Osteoblast (primary cell): Measurements from ENCODE around the gene PTX4. TPM values are rescaled to one million over a fixed set of nuclear protein-coding genes. Genes with fewer than 3 reads are reported as not detected.

Source experiments
- DNase-seq: peaks from one replicate; pipeline ENCODE4 v3.0.0; 2011; ENCODE audit warnings: low spot score, mixed read lengths; ENCODE audit not compliant: insufficient read length; ENCODE audit errors: missing footprints
- H2AFZ ChIP-seq: 2 replicates; pipeline ENCODE4 v1.6.0; 2011; ENCODE audit warnings: mild to moderate bottlenecking, low read length
- H3K27ac ChIP-seq: 2 replicates; pipeline ENCODE4 v1.5.1; 2011; ENCODE audit warnings: mild to moderate bottlenecking, low read depth, low read length, moderate library complexity
- H3K27me3 ChIP-seq: 2 replicates; pipeline ENCODE4 v1.6.0; 2012; ENCODE audit warnings: mild to moderate bottlenecking, control low read depth, inconsistent platforms, low read length, moderate library complexity; ENCODE audit not compliant: insufficient read depth
- H3K36me3 ChIP-seq: 2 replicates; pipeline ENCODE4 v1.5.1; 2011; ENCODE audit warnings: mild to moderate bottlenecking, low read length, control low read depth, moderate library complexity; ENCODE audit not compliant: insufficient read depth
- H3K4me1 ChIP-seq: 2 replicates; pipeline ENCODE4 v1.5.1; 2011; ENCODE audit warnings: mild to moderate bottlenecking, low read length, control low read depth, moderate library complexity; ENCODE audit not compliant: insufficient read depth
- H3K4me2 ChIP-seq: 2 replicates; pipeline ENCODE4 v1.6.0; 2011; ENCODE audit warnings: mild to moderate bottlenecking, low read length; ENCODE audit not compliant: insufficient read depth
- H3K4me3 ChIP-seq: fragments of 200-600 bp; sonication (generic); 3 replicates; pipeline ENCODE4 v1.5.1; 2012; ENCODE audit warnings: mild to moderate bottlenecking, low read length, inconsistent platforms; ENCODE audit not compliant: insufficient read depth
- H3K79me2 ChIP-seq: 2 replicates; pipeline ENCODE4 v1.6.0; 2012; ENCODE audit warnings: mild to moderate bottlenecking, low read length, control low read depth, inconsistent platforms; ENCODE audit not compliant: insufficient read depth
- H3K9me3 ChIP-seq: 2 replicates; pipeline ENCODE4 v1.5.1; 2011; ENCODE audit warnings: low read depth, low read length, control low read depth
- H4K20me1 ChIP-seq: 2 replicates; pipeline ENCODE4 v1.6.0; 2012; ENCODE audit warnings: mild to moderate bottlenecking, low read length, control low read depth; ENCODE audit not compliant: insufficient read depth
- total RNA-seq: library from RNA; depleted of rRNA; stranded (reverse); fragments of >200 nt; gene quantifications from 2 replicates; pipeline ENCODE4 v1.2.3, GENCODE V29; 2012
- TF ChIP-seq, protein P1 (sequence below): IDR thresholded peaks from 2 replicates; pipeline ENCODE4 v1.5.1; 2011; ENCODE audit warnings: mild to moderate bottlenecking, low read depth, low read length, moderate library complexity; ENCODE audit errors: extremely low read depth

The PTX4 gene
- total RNA-seq, 1 donor: not detected

- DNase-seq: no peak
- Histone ChIP-seq H3K79me2 (peaks cover 69% of the 10 kb centered on the region), H4K20me1 (peaks cover 9% of the 10 kb centered on the region), H3K9me3 (no peaks in the 10 kb centered on the region), H3K4me3 (no peak overlapping the region), H3K4me2 (no peak overlapping the region), H3K27ac (no peak overlapping the region), H3K4me1 (peaks cover 1% of the 10 kb centered on the region), H2AFZ (no peak overlapping the region), H3K27me3 (no peaks in the 10 kb centered on the region), H3K36me3 (peaks cover 2% of the 10 kb centered on the region)
- TF ChIP-seq, protein P1, sequence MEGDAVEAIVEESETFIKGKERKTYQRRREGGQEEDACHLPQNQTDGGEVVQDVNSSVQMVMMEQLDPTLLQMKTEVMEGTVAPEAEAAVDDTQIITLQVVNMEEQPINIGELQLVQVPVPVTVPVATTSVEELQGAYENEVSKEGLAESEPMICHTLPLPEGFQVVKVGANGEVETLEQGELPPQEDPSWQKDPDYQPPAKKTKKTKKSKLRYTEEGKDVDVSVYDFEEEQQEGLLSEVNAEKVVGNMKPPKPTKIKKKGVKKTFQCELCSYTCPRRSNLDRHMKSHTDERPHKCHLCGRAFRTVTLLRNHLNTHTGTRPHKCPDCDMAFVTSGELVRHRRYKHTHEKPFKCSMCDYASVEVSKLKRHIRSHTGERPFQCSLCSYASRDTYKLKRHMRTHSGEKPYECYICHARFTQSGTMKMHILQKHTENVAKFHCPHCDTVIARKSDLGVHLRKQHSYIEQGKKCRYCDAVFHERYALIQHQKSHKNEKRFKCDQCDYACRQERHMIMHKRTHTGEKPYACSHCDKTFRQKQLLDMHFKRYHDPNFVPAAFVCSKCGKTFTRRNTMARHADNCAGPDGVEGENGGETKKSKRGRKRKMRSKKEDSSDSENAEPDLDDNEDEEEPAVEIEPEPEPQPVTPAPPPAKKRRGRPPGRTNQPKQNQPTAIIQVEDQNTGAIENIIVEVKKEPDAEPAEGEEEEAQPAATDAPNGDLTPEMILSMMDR: no peak
These were observed 23.7 kb downstream of the PTX4 start for GRCh38 chr16:1464894-1465566.

DNA sequence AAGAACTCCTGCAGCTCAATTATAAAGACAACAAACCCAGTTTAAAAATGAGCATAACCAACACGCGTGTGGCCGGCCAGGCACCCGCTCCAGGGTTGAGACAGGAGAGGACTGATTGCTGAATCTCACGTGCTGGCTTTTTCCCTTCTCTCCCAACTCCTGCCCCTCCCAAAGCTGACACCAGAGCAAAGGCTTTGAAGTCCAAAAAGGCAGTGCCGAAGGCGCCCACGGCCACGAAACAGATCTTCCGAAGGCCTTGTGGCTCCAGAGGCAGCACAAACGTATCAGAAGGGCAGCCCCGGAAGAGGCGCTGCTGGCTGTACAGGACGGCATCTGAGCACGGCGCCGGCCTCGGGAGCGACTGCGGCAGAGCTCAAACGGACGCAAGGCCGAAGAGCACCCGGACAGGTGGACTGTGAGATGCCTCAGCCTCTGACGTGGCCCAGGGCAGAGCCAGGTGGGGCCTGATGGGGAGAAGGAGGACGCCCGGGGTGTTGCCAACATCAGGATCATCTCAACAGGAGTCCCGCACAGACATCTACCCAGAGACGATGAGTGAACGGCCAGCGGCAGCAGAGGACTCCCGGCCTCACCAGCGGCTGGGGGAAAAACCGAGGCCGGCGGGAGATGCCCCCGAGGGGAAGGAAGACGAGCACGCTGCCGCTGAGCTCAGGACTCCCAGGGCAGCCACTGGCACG is 24.4 kb downstream of the PTX4 start:
- Histone ChIP-seq H3K36me3 (peaks cover 2% of the 10 kb centered on the region), H3K4me3 (no peak overlapping the region), H2AFZ (no peak overlapping the region), H3K27ac (no peak overlapping the region), H3K4me2 (no peak overlapping the region), H3K4me1 (no peaks in the 10 kb centered on the region), H3K79me2 (peaks cover 62% of the 10 kb centered on the region), H3K9me3 (no peaks in the 10 kb centered on the region), H3K27me3 (no peaks in the 10 kb centered on the region), H4K20me1 (peaks cover 9% of the 10 kb centered on the region)
- TF ChIP-seq, protein P1: no peak
- no peak for DNase-seq

GRCh38 chr16:1461146-1461545 is 27.6 kb downstream of the PTX4 start:
- H2AFZ ChIP-seq: no peak overlapping the region
- no peak overlapping the region for H3K4me3 ChIP-seq
- H3K27ac ChIP-seq: no peak overlapping the region
- no peaks in the 10 kb centered on the region for H3K27me3 ChIP-seq
- H3K4me1 ChIP-seq: no peaks in the 10 kb centered on the region
- H3K4me2 ChIP-seq: no peak overlapping the region
- DNase-seq: no peak
- no peaks in the 10 kb centered on the region for H3K9me3 ChIP-seq
- peaks cover 2% of the 10 kb centered on the region for H4K20me1 ChIP-seq
- H3K79me2 ChIP-seq: peaks cover 44% of the 10 kb centered on the region
- TF ChIP-seq, protein P1: no peak
- peaks cover 2% of the 10 kb centered on the region for H3K36me3 ChIP-seq

DNA sequence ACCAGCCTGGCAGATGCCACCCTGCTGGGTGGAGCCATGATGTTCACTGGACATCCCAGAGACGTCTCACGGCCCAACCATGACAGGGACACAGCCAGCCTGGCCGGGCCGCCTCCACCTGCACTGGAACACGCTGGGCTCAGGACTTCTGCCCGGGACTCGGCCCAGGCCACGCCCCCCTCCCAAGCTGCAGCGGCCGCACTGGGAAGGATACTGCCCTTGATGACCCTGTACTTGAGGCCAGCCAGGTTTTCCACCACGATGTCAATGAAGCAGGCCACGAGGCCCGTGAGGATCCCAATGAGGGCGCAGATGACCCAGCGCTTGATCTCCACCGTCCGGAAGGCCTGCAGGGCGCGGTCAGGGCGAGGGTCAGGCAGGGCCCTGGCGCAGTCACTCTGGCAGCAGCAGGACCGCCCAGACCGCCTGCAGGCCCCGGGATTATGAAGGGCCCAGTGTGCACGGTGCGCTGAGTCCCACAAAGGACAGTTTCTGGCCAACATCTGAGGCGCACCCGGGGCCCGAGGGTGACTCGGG is 28.1 kb downstream of the PTX4 start:
- H3K27ac ChIP-seq: no peak overlapping the region
- no peaks in the 10 kb centered on the region for H3K4me1 ChIP-seq
- H3K4me3 ChIP-seq: no peak overlapping the region
- H4K20me1 ChIP-seq: peaks cover 2% of the 10 kb centered on the region
- H3K36me3 ChIP-seq: peaks cover 2% of the 10 kb centered on the region
- no peaks in the 10 kb centered on the region for H3K27me3 ChIP-seq
- peaks cover 39% of the 10 kb centered on the region for H3K79me2 ChIP-seq
- no peak overlapping the region for H2AFZ ChIP-seq
- no peak overlapping the region for H3K4me2 ChIP-seq
- H3K9me3 ChIP-seq: no peaks in the 10 kb centered on the region
- TF ChIP-seq, protein P1: no peak
- no peak for DNase-seq
